Measurements from ENCODE around the gene SDE2. TPM values are rescaled to one million over a fixed set of nuclear protein-coding genes. Genes with fewer than 3 reads are reported as not detected.

SDE2 gene
- total RNA-seq, 2 experiments from 2014 or later: 14.9 to 15.5 TPM

GRCh38 chr1:225933072-225933471, 66.1 kb downstream of the SDE2 start:
- TF ChIP-seq, protein P1, sequence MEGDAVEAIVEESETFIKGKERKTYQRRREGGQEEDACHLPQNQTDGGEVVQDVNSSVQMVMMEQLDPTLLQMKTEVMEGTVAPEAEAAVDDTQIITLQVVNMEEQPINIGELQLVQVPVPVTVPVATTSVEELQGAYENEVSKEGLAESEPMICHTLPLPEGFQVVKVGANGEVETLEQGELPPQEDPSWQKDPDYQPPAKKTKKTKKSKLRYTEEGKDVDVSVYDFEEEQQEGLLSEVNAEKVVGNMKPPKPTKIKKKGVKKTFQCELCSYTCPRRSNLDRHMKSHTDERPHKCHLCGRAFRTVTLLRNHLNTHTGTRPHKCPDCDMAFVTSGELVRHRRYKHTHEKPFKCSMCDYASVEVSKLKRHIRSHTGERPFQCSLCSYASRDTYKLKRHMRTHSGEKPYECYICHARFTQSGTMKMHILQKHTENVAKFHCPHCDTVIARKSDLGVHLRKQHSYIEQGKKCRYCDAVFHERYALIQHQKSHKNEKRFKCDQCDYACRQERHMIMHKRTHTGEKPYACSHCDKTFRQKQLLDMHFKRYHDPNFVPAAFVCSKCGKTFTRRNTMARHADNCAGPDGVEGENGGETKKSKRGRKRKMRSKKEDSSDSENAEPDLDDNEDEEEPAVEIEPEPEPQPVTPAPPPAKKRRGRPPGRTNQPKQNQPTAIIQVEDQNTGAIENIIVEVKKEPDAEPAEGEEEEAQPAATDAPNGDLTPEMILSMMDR (IDR thresholded peaks at IDR 0.05): no peak
- Mint-ChIP-seq H3K4me3 (no peak overlapping the region), H3K27me3 (no peaks in the 10 kb centered on the region), H3K36me3 (ENCODE audit: low read depth) (no peaks in the 10 kb centered on the region), H3K9me3 (no peaks in the 10 kb centered on the region), H3K27ac (no peak overlapping the region), H3K4me1 (ENCODE audit: low read depth) (peaks cover 11% of the 10 kb centered on the region)
- ATAC-seq (no peak), DNase-seq (no peak)
- POLR2A ChIA-PET: interaction anchor here (1.1 kb wide), 2 partner anchors 9 to 177 kb away, joined by 3 read pairs; partner anchors contain the start of gene PYCR2
- intact Hi-C loops (cut with micrococcal nuclease): no loop called here
- CTCF ChIA-PET: interaction anchor here (0.8 to 1.1 kb wide), 2 partner anchors 17 to 48 kb away, joined by 3 read pairs; no protein-coding TSS in a partner anchor

Other genes starting within 250 kb of the SDE2 start
- gene SRP9, start 221.5 kb downstream of the SDE2 start, total RNA-seq: 100 to 1,000 TPM; 275 to 304 TPM
- 1 to 10 TPM; 2.1 to 3.6 TPM for gene EPHX1, start 189.2 kb downstream of the SDE2 start, total RNA-seq
- gene TMEM63A, start 117.0 kb downstream of the SDE2 start, total RNA-seq: 10 to 100 TPM; 51.4 to 54.6 TPM
- under 1 TPM; 0.16 to 0.83 TPM for gene LEFTY1, start 110.2 kb downstream of the SDE2 start, total RNA-seq
- gene PYCR2, start 75.1 kb downstream of the SDE2 start, total RNA-seq: 100 to 1,000 TPM; 132 to 134 TPM
- not detected for gene LEFTY2, start 58.1 kb downstream of the SDE2 start, total RNA-seq
- 100 to 1,000 TPM; 287 to 308 TPM for gene H3-3A, start 63.4 kb upstream of the SDE2 start, total RNA-seq
- 10 to 100 TPM; 17.4 to 17.7 TPM for gene ACBD3, start 187.4 kb upstream of the SDE2 start, total RNA-seq
- under 1 TPM in 1 of 2 experiments, not detected in 1; 0.16 TPM for gene MIXL1, start 224.3 kb upstream of the SDE2 start, total RNA-seq

Measured in activated CD8-positive, alpha-beta T cell treated with anti-CD3 and anti-CD28 coated beads for 36 hours (primary cell).